GM12878 (cell line): ENCODE measurements around the gene LRRFIP2. TPM values are rescaled to one million over a fixed set of nuclear protein-coding genes. Genes with fewer than 3 reads are reported as not detected.

ENCODE experiments used
- ETV6 ChIP-seq, 2 experiments: fragments of 450-650 bp in 1 of 2; IDR thresholded peaks in 1 of 2; conservative IDR thresholded peaks in 1 of 2; 2 replicates each; pipeline ENCODE4 v1.6.1; 2014; ENCODE audit warnings: antibody characterized with exemption in 1 of 2, borderline replicate concordance in 1 of 2, low read depth in 1 of 2, mild to moderate bottlenecking in 1 of 2, moderate library complexity in 1 of 2
- WRNIP1 ChIP-seq: IDR thresholded peaks from 2 replicates; pipeline ENCODE4 v1.6.1; 2011; ENCODE audit warnings: low read depth, low read length, improper control_type of control experiment, borderline replicate concordance
- polyA plus RNA-seq, 11 experiments: library from polyadenylated mRNA; depleted of rRNA in 4 of 11; unstranded in 6 of 11; stranded (reverse) in 5 of 11; fragments of >200 nt; fragmentation: Nextera tagmentation in 4 of 11; fragmentation: Illumina TruSeq in 1 of 11; extraction: Ambion mirVana in 4 of 11; extraction: Trizol in 1 of 11; gene quantifications; 1 replicate in 1 of 11; 2 replicates in 10 of 11; pipeline versions ENCODE4 v1.2.1 to v1.2.3, GENCODE V29; 2011 to 2016; ENCODE audit warnings: inconsistent platforms in 2 of 11, missing spikeins in 2 of 11, low read depth in 1 of 11
- total RNA-seq, 4 experiments: library from RNA; depleted of rRNA in 3 of 4; stranded (reverse); fragments of >200 nt in 3 of 4; fragmentation: Illumina TruSeq in 1 of 4; extraction: Trizol in 1 of 4; gene quantifications; 2 replicates each; pipeline versions ENCODE4 v1.2.1 to v1.2.3, GENCODE V29; 2013 to 2021
- TF ChIP-seq, protein P1 (sequence below): fragments of 450-650 bp; IDR thresholded peaks from 2 replicates; pipeline ENCODE4 v1.6.1; 2018; ENCODE audit warnings: mild to moderate bottlenecking, low read depth, moderate library complexity; ENCODE audit not compliant: partially characterized antibody
- TF ChIP-seq, protein P2 (sequence below): fragments of 450-650 bp; formaldehyde crosslinking; IDR thresholded peaks from 2 replicates; pipeline ENCODE4 v1.5.0; 2022; ENCODE audit warnings: mild to moderate bottlenecking, missing genetic modification characterization

The LRRFIP2 gene
- total and polyA plus RNA-seq, 10 of the 15 experiments (the other 5 are each of a cell fraction or from before 2014, with no cell fraction given), result 9.7 to 46.9 (median 38.1) TPM

GRCh38 chr3:37217098-37217849, 42.9 kb upstream of the LRRFIP2 start (continued):
- TF ChIP-seq, protein P1, sequence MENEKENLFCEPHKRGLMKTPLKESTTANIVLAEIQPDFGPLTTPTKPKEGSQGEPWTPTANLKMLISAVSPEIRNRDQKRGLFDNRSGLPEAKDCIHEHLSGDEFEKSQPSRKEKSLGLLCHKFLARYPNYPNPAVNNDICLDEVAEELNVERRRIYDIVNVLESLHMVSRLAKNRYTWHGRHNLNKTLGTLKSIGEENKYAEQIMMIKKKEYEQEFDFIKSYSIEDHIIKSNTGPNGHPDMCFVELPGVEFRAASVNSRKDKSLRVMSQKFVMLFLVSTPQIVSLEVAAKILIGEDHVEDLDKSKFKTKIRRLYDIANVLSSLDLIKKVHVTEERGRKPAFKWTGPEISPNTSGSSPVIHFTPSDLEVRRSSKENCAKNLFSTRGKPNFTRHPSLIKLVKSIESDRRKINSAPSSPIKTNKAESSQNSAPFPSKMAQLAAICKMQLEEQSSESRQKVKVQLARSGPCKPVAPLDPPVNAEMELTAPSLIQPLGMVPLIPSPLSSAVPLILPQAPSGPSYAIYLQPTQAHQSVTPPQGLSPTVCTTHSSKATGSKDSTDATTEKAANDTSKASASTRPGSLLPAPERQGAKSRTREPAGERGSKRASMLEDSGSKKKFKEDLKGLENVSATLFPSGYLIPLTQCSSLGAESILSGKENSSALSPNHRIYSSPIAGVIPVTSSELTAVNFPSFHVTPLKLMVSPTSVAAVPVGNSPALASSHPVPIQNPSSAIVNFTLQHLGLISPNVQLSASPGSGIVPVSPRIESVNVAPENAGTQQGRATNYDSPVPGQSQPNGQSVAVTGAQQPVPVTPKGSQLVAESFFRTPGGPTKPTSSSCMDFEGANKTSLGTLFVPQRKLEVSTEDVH, result no peak
- TF ChIP-seq WRNIP1 (no peak), ETV6 (conservative IDR thresholded peaks at IDR 0.05 in 1 of 2, IDR thresholded peaks at IDR 0.05 in 1 of 2; ENCODE audit: borderline replicate concordance in 1 of 2, low read depth in 1 of 2) (no peak)
- TF ChIP-seq, protein P2, sequence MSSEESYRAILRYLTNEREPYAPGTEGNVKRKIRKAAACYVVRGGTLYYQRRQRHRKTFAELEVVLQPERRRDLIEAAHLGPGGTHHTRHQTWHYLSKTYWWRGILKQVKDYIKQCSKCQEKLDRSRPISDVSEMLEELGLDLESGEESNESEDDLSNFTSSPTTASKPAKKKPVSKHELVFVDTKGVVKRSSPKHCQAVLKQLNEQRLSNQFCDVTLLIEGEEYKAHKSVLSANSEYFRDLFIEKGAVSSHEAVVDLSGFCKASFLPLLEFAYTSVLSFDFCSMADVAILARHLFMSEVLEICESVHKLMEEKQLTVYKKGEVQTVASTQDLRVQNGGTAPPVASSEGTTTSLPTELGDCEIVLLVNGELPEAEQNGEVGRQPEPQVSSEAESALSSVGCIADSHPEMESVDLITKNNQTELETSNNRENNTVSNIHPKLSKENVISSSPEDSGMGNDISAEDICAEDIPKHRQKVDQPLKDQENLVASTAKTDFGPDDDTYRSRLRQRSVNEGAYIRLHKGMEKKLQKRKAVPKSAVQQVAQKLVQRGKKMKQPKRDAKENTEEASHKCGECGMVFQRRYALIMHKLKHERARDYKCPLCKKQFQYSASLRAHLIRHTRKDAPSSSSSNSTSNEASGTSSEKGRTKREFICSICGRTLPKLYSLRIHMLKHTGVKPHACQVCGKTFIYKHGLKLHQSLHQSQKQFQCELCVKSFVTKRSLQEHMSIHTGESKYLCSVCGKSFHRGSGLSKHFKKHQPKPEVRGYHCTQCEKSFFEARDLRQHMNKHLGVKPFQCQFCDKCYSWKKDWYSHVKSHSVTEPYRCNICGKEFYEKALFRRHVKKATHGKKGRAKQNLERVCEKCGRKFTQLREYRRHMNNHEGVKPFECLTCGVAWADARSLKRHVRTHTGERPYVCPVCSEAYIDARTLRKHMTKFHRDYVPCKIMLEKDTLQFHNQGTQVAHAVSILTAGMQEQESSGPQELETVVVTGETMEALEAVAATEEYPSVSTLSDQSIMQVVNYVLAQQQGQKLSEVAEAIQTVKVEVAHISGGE (CRISPR knock-in tag), result no peak
